Measurements from ENCODE around the gene CUL9. TPM values are rescaled to one million over a fixed set of nuclear protein-coding genes. Genes with fewer than 3 reads are reported as not detected.
"Not testable (repeated sequence)": the region's sequence is repeated elsewhere in the genome, so short reads cannot be mapped to it uniquely, and the experiment has no call there.

Gene CUL9
- 8.5 TPM for polyA plus RNA-seq (2013, experiment 1 of 2; ENCODE audit: insufficient read length)
- 9.1 TPM for polyA plus RNA-seq (2013, experiment 2 of 2; ENCODE audit: insufficient read length)

DNA sequence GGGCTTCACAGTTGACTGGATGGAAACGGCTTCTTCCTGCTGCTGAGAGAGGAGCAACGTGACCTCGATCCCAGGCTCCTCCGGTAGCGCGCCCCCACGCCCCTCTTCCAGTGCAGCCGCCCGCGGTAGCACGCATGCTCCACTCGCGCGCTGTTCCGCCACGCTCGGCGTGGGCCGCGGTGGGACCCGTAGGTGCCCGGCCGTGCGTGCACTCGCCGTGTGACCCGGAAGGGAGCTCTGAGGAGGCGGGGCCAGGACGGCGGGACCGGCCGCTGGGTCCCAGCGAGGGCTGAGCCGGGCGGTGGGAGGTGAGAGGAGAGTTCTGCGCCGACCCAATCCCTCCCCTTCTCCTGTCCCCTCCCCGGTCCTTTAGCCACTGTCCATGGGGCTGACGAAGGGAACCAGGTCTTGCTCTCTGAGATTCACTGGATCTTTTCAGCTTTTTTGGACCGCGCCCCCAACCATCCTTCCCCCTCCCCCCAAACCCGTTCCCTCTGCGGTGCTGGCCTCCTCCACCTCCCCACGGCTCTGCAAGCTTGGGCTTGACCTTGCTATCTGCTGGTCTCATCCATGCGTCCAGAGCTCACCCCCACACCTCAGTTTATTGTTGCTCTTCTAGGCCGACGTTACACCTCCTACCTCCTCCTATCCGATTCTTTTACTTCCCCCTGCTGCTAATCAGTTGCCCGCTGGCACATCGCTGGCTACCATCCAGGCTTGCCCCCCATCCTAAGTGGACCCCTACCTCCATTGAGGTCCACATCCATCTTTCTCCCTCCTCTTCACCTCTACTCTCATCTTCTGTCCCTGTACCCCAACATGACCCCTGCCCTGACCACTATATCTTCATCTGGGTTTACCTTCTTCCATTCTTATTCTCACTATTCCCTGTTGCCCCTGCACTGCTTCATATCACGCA lies at the start of gene CUL9:
Gene CUL9 (plus strand): TSS at position 255 of the 919 bp plus-strand sequence. CDS start 2,115 bp downstream, outside the sequence.
- DNase-seq, result peak; percentile 61

DNA sequence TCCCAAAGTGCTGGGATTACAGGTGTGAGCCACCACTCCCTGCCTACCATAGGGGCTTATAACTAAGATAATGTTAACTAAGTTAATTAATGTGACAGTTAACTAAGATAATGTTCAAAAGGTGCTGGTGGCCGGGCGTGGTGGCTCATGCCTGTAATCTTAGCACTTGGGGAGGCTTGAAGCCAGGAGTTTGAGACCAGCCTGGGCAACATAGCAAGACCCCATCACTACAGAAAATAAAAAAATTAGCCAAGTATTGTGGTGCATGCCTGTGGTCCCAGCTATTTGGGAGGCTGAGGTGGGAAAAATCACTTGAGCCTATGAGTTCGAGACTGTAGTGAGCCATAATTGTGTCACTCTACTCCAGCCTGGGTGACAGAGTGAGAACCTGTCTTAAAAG lies 43.7 kb upstream of the CUL9 start:
- no peak for DNase-seq

DNA sequence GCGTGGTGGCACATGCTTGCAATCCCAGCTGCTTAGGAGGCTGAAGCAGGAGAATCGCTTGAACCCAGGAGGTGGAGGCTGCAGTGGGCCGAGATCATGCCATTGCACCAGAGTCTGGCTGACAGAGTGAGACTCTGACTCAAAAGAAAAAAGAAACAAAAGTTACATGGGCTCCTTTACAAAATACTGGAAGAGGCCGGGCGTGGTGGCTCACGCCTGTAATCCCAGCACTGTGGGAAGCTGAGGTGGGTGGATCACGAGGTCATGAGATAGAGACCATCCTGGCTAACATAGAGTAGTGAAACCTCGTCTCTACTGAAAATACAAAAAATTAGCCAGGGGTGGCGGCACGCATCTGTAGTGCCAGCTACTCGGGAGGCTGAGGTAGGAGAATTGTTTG lies 42.0 kb upstream of the CUL9 start:
- DNase-seq, result not testable (repeated sequence)

DNA sequence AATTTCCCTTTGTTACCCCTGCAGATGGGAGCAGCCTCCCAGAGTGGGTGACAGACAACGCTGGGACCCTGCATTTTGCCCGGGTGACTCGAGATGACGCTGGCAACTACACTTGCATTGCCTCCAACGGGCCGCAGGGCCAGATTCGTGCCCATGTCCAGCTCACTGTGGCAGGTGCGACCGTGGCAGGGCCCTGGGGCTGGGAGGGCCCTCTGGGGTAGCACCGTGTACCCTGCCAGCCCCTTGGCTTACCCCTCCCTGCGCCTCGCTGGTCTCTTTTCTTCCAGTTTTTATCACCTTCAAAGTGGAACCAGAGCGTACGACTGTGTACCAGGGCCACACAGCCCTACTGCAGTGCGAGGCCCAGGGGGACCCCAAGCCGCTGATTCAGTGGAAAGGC lies 40.4 kb upstream of the CUL9 start:
- DNase-seq, result no peak

DNA sequence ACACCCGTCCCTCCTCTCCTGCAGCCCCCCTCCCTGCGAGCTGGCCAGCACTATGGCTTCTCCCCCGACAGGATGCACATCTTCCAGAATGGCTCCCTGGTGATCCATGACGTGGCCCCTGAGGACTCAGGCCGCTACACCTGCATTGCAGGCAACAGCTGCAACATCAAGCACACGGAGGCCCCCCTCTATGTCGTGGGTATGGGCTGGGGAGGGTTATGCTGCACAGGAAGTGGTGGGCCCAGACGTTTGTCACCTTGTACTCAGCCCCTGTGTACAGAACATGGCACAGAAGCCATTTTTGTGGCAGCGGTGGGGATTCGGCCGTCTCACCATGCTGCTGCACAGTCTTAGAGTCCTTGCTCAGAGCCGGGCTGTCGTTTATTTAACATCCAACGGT lies 39.9 kb upstream of the CUL9 start:
- DNase-seq, result no peak

DNA sequence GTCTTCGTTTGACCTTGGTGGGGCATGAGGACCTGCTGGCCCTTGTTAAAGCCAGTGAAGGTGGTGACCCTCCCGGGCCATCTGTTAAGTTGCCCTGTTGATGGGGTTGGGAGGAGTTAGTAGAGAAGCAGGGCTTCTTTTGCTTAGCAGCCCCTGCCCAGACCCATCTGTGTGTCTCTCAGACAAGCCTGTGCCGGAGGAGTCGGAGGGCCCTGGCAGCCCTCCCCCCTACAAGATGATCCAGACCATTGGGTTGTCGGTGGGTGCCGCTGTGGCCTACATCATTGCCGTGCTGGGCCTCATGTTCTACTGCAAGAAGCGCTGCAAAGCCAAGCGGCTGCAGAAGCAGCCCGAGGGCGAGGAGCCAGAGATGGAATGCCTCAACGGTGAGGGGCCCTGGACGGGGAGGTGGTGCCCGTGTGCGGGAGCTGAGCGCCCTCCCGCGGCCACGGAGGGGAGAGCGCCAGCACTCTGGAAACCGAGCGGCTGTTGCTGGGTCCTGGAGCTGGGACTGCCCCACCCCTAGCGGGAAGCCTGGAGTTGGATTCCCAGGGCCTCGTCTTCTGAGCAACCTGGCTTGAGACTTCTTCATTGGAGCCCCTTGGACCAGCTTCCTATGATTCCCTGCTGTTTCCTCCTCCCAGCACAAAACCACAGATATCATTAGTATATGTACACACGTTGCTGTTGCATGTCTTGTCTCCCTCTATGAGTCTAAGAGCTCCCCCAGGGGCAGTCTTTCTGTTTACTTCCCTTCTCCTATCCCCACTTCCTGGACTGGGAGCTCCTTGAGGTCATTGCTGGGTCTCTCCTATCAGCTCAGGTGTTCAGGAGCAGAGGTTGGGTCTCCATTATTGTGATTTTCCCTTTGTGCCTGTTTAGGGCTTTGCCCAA lies 38.5 kb upstream of the CUL9 start:
- peak; percentile 88 for DNase-seq

DNA sequence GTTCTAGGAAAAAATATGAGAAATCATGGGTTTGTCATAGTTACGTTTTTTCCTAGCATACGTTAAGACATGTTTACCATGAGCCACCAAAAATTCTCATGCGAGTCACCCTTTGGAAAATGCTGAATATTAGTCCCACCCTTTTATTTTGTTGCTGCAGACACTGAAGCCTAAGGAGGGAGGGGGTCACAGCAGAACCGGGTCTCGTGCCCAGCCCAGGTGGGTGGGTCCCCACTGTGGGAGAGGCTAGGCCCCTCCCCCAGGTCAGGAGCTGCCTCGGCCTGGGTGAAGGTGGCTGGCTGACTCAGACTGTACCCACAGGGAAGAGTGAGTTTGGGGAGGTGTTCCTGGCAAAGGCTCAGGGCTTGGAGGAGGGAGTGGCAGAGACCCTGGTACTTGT lies 37.1 kb upstream of the CUL9 start:
- DNase-seq, result peak; percentile 34

DNA sequence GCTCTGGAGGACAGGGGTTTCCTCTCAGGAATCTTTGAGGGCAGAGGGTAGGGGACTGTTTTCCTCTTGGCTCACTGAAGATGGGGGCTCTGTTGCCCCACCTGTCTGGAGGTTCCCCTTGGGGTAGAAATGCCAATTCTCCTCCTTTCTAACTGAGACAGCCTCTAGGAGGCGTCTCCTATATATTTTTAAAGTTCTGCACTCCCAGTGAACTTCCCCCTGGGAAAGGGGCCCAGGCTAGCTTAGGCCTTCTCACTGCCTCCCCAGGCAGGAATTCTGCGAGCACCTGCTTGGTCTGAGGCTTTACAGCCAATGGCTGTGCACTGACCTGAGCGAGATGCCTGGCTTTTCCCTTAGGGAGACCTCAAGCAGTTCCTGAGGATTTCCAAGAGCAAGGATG lies 35.7 kb upstream of the CUL9 start:
- DNase-seq, result no peak

DNA sequence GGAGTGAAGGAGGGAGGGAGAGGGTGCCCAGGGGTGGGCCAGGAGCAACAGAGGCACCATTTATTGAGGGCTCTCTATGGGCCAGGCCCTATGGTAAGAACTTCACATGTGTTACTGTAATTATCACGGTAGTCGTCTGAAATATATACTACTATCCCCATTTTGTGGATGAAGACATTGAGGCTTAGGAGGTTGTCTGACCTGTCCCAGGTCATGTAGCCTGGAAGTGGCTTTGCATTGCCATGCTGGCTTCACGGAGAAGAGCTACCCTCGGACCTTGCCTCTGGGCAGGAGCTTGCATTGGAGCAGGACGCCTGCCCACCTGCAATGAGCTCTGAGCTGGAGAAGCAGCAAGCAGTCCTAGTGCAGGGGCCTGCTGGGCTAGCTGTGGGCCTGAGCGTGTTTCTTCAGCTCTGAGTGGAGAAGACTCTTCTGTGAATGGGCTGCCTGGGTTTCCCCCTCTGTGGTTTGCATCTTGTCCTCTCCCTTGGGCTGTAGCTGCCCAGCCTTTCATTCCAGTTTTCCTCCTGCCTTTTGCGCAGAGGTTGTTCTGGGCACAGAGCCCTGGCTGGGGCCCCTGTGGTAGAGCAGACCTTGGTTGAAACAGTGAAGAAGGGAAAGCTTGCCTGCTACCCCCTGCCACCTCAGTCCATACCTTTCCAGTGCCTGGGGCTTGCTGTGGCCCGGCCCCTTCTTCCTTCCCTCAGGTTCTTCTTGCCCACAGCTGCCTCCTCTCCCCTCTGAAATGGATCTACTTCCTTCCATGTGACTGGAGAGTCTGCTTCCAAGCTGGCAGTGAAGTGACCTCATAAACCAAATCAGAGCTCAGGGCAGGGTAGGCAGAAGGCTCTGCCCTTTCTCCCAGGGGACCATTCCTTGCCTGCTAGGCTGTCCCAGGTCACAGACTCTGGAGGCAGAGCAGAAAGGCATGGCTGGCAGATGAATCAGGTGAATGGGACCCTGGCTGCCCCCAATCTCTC lies 35.0 kb upstream of the CUL9 start:
- no peak for DNase-seq

DNA sequence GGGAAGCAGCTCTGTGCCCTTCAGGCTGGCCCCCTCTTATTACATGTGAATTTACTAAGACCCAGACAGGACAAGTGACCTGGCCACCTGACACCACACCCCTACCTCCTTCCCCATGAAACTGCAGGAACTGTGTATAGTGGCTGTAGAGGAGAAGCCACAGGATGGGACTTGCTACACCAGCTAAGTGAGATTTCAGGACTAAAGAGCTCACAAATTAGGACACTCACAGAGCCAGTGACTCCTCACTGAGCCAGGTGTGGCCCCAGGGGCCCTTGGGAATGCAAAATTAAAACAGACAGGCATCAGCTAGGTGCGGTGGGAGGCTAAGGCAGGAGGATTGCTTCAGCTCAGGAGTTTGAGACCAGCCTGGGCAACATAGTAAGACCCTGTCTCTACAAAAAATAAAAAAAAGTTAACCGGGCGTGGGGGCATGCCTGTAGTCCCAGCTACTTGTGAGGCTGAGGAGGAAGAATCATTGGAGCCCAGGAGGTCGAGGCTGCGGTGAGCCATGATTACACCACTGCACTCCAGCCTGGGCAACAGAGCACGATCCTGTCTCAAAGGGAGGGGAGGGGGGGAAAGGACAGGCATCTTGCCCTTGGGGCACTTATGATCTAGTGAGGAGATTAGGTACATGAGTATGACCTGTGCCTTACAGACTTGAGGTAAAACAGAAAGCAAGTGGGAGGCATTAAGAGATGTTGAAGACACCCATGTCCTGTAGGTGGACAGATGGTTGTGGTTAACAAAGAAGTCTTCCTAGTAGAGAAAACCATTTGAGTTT lies 34.1 kb upstream of the CUL9 start:
- DNase-seq, result no peak

DNA sequence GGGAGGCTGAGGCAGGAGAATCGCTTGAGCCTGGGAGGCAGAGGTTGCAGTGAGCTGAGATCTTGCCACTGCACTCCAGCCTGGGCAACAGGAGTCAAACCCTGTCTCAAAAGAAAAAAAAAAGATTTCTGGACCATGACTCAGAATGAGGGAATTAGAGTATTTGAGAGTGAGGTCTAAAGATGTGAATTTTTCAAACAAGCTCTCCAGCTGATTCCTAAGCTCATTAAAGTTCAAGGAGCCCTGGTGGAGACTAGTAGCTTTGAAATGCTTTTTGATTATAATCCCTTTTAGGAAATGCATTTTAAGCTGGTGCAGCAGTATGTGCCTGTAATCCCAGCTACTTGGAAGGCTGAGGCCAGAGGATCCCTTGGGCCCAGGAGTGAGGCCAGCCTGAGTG lies 32.7 kb upstream of the CUL9 start:
- DNase-seq, result peak; percentile 61

DNA sequence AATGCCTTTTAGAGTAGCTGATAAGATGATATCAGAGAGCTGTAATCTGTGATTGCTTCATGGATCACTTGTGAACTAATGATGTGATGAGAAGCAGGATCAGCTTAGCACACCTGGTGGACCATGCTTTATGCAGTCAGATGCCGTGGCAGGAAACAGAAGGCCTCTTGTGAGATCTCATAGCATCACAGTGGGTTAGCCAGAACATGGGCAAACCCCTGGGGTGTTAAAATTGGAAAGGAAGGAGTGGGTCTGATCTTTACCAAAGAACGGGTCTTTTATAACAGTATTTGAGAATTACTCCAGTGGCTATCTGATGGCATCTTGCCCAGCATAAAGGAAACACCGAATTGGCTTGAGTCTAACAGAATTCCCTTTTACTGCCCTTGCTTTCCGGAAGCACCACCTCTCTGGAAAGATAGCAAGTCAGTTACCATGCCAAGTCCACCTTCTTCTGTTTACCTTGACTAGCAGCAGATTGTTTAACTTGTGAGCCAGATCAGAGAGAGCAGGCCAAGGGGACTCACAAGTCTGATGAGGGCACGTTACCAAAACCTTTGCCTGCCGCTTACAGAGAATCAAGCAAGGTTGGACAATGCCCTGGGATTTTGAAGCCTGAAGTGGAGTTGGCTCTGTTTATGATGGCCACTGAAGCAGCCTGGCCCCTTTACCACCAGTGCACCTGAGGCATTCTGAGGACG lies 31.8 kb upstream of the CUL9 start:
- DNase-seq, result no peak

DNA sequence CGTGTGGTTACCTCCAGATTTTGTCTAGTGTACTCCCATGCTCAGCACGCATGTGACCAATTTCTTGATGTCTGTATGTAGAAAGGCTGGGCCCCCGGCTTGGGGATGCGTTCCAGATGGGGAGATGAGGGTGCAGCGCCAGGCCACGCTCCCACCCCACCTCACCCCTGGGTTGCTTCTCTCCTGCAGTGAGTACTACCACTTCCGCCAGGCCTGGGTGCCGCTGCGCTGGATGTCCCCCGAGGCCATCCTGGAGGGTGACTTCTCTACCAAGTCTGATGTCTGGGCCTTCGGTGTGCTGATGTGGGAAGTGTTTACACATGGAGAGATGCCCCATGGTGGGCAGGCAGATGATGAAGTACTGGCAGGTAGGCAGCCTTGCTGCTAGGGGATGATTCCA lies 22.4 kb upstream of the CUL9 start:
- DNase-seq, result no peak

DNA sequence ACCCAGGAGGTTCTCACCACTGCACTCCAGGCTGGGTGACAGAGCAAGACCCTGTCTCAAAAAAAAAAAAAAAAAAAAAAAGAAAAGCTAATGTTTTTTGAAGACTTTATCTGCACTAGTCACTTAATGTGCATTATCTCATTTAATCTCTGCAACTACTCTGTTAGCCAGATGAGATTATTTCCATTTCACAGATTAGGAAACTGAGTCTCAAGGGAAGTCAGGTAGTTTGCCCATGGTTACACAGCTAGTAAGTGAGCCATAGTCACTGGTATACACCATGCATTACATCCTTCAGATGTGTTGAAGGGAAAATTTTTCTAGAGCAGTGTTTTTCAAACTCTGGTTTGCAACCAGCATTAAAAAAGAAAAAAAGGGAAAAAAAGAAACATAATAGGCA lies 18.1 kb upstream of the CUL9 start:
- no peak for DNase-seq

DNA sequence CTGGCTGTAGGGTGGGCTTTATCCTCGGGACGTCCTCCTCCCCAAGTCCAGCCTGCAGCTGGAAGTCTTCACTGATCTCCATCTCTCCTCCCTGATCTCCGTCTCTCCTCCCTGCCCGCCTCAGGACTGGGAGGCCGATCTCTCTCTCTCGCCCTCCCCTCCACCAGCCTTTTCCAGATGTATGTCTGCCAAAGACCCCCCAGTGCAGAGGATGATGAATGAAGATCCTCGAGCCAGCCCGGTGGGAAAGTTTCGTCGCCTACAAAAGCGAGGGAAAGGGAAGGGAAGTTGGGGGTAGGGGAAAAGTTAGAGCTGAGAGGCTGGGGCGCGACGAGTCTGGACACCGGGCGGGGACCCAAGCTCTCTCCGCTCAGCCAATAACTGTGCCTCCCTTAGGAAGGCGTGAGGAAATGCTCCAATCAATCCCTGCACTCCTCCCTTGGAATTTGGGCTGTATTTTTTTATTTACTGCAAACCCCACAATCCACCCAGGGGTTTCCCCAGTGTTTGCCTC lies 11.5 kb upstream of the CUL9 start:
- peak; percentile 91 for DNase-seq

DNA sequence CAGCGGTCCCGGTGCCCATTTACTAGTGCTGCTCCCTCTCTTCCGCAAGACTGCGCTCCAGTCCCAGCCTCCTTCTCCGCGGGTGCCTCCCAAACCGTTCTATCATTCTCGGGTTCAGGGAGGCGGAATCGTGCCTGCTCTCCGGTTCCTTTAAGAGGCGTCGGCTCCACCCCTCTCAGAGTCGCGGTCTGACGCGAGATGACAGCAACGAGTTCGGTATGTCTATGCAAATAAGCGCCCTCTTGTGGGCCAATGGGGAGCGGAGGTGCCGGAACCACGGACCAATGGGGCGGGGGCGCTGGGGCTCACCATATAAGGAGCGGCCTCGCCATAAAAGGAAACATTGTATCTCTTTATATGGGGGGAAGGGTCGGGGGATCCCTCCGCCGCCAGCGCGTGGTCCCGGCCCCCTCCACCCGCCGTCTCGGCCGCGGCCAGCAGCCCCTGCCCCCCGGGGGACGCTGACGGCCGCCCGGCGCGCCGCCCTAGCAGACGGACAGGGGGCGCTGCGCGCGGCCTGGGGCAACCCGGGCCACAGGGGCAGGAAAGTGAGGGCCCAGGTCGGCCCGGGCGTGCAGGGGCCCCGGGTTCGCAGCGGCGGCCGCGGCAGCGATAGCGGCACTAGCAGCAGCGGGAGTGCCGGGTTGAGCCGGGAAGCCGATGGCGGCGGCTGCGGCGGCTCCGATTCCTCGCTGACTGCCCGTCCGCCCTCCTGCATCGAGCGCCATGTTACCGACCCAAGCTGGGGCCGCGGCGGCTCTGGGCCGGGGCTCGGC lies 10.9 kb upstream of the CUL9 start, which contains the start of gene SRF:
Gene SRF (plus strand): TSS at position 339 of the 776 bp plus-strand sequence. CDS start 388 bp downstream, at position 727.
- DNase-seq, result peak; percentile 99

DNA sequence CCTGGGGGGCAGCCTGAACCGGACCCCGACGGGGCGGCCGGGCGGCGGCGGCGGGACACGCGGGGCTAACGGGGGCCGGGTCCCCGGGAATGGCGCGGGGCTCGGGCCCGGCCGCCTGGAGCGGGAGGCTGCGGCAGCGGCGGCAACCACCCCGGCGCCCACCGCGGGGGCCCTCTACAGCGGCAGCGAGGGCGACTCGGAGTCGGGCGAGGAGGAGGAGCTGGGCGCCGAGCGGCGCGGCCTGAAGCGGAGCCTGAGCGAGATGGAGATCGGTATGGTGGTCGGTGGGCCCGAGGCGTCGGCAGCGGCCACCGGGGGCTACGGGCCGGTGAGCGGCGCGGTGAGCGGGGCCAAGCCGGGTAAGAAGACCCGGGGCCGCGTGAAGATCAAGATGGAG lies 10.3 kb upstream of the CUL9 start:
- no peak for DNase-seq

DNA sequence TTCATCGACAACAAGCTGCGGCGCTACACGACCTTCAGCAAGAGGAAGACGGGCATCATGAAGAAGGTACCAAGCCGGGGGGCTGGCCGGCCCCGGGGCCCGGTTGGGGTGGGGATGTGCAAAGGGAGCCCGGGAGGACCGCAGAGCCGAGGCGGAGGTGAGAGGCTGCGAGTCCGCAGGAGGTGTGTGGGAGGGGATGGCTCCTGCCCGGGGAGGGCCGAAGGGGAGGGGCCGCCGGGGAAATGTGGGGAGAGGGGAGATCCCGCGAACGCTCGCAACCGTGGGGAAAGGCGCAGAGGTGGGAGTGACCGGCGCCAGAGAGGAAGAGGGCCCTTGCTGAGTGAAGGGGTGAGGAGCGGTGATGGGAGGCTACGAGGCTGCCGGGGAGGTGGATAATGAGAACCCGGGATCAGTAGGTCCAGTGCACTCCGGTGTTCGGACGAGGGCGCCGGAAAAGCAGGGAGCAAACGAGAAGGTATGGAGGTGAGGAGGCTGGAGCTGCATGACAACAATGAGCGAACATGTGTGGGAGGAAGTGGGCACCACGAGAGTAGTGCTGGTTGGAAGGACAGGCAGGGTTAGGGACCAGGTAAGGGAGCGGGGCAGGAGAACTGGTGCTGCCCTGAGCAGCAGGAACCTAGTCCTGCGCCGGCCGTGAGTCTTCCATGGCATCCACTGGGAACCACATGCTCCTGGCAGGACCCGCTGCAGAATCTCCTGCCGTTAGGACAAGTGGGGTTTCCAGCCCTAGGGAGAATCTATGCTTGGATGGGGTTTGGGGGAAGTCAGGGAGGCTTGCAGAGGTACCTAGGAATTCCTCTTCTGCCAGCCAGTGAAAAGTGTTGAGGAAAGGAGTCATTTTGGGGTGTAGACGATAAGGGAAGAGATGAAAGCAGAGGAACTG lies 9.6 kb upstream of the CUL9 start:
- DNase-seq, result no peak
